CD4-positive, alpha-beta memory T cell (primary cell): ENCODE measurements around the gene DACT2. TPM values are rescaled to one million over a fixed set of nuclear protein-coding genes. Genes with fewer than 3 reads are reported as not detected.

Source experiments
- CTCF ChIA-PET: fragments of 350-600 bp; sonication (Branson Sonifier 250); formaldehyde crosslinking; loops from one replicate; lab custom pipeline; 2021; ENCODE audit warnings: inconsistent platforms; ENCODE audit not compliant: partially characterized antibody; lab: Charles Lee
- POLR2A ChIA-PET: fragments of 350-600 bp; sonication (Branson Sonifier 250); formaldehyde crosslinking; loops from one replicate; lab custom pipeline; 2021; ENCODE audit not compliant: partially characterized antibody; lab: Charles Lee
- DNase-seq, 5 donors: peaks; one replicate each; pipeline versions ENCODE4 v3.0.0 to v3.0.0-alpha.2; 2020 to 2022; ENCODE audit warnings: mixed read lengths in 1 of 5
- H3K27ac ChIP-seq: one replicate; pipeline ENCODE4 v1.7.0; 2013; ENCODE audit warnings: low read depth, low read length
- H3K27me3 ChIP-seq: 2 replicates; pipeline ENCODE4 v1.7.0; 2013; ENCODE audit warnings: mild to moderate bottlenecking, low read length, moderate library complexity; ENCODE audit not compliant: insufficient read depth
- H3K36me3 ChIP-seq: 2 replicates; pipeline ENCODE4 v1.7.0; 2013; ENCODE audit warnings: mild to moderate bottlenecking, low read length, moderate library complexity; ENCODE audit not compliant: insufficient read depth
- H3K4me1 ChIP-seq: 2 replicates; pipeline ENCODE4 v1.7.0; 2013; ENCODE audit warnings: mild to moderate bottlenecking, low read length, moderate library complexity; ENCODE audit not compliant: insufficient read depth
- H3K4me3 ChIP-seq, 2 donors: one replicate each; pipeline ENCODE4 v1.7.0; 2013; ENCODE audit warnings: low read length in 2 of 2, mild to moderate bottlenecking in 1 of 2
- H3K9me3 ChIP-seq, 2 donors: one replicate each; pipeline ENCODE4 v1.7.0; 2013; ENCODE audit warnings: low read length in 2 of 2, control low read depth in 1 of 2; ENCODE audit not compliant: control insufficient read depth in 1 of 2
- H3K27ac Mint-ChIP-seq, 7 donors: one replicate each; pipeline ENCODE4 v1.8.0; 2020 to 2021; ENCODE audit warnings: mixed read lengths in 7 of 7, mild to moderate bottlenecking in 6 of 7, inconsistent platforms in 3 of 7, moderate library complexity in 3 of 7
- H3K27me3 Mint-ChIP-seq, 2 donors: one replicate each; pipeline ENCODE4 v1.8.0; 2020 to 2021; ENCODE audit warnings: mixed read lengths in 2 of 2
- H3K36me3 Mint-ChIP-seq, 2 donors: one replicate each; pipeline ENCODE4 v1.8.0; 2020 to 2021; ENCODE audit warnings: mixed read lengths in 2 of 2, inconsistent platforms in 1 of 2, mild to moderate bottlenecking in 1 of 2
- H3K4me1 Mint-ChIP-seq, 4 donors: one replicate each; pipeline ENCODE4 v1.8.0; 2020 to 2021; ENCODE audit warnings: mixed read lengths in 4 of 4, mild to moderate bottlenecking in 1 of 4
- H3K4me3 Mint-ChIP-seq, 8 donors: one replicate each; pipeline ENCODE4 v1.8.0; 2020 to 2021; ENCODE audit warnings: mixed read lengths in 8 of 8, mild to moderate bottlenecking in 7 of 8, moderate library complexity in 6 of 8, inconsistent platforms in 3 of 8
- H3K9me3 Mint-ChIP-seq, 8 donors: one replicate each; pipeline ENCODE4 v1.8.0; 2020 to 2021; ENCODE audit warnings: mixed read lengths in 8 of 8, mild to moderate bottlenecking in 5 of 8, inconsistent platforms in 3 of 8, moderate library complexity in 1 of 8
- intact Hi-C: fragments of 100-400 bp; cut with micrococcal nuclease; formaldehyde crosslinking; loops from one replicate; pipeline ENCODE4 v1.15.1; 2023
- polyA plus RNA-seq, 2 donors: library from polyadenylated mRNA; unstranded; fragments of 300-500 nt; fragmentation: Illumina TruSeq; gene quantifications; one replicate each; pipeline ENCODE4 v1.2.3, GENCODE V29; 2021
- total RNA-seq, 2 experiments: library from RNA; stranded (reverse); gene quantifications; one replicate each; pipeline ENCODE4 v1.2.3, GENCODE V29; 2021

The DACT2 gene
- total and polyA plus RNA-seq, 4 experiments from 2014 or later = not detected

DNA sequence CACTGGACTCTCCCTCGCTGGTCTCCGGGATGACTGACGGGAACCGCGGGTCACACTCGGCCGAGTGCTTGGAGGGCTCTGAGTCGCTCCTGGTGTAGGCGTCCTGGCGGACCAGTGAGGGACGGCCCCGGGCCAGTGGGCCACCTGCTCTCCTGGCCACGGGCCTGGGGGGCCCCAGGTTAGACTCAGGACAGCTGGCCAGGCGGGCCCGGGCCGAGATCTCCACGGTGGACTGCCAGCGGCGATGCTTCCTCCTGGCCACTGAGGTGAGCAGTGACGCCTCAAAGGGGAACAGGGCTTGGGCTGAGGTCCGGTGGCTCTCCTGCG, 11.9 kb downstream of the DACT2 start:
- no peaks in the 10 kb centered on the region for H3K4me1 Mint-ChIP-seq
- H3K4me3 Mint-ChIP-seq = no peak overlapping the region
- no peaks in the 10 kb centered on the region for H3K36me3 ChIP-seq
- intact Hi-C loops = no loop called here
- no peaks in the 10 kb centered on the region for H3K36me3 Mint-ChIP-seq
- H3K27ac ChIP-seq = no peak overlapping the region
- no peak overlapping the region for H3K4me3 ChIP-seq
- no peaks in the 10 kb centered on the region for H3K9me3 Mint-ChIP-seq
- no peak overlapping the region for H3K27ac Mint-ChIP-seq
- H3K27me3 Mint-ChIP-seq = peaks cover 4 to 5% of the 10 kb centered on the region in 2 donors
- H3K9me3 ChIP-seq = no peaks in the 10 kb centered on the region
- ChIA-PET POLR2A (no interaction called here), CTCF (no interaction called here)
- H3K27me3 ChIP-seq = no peaks in the 10 kb centered on the region
- no peaks in the 10 kb centered on the region for H3K4me1 ChIP-seq
- DNase-seq = no peak

DNA sequence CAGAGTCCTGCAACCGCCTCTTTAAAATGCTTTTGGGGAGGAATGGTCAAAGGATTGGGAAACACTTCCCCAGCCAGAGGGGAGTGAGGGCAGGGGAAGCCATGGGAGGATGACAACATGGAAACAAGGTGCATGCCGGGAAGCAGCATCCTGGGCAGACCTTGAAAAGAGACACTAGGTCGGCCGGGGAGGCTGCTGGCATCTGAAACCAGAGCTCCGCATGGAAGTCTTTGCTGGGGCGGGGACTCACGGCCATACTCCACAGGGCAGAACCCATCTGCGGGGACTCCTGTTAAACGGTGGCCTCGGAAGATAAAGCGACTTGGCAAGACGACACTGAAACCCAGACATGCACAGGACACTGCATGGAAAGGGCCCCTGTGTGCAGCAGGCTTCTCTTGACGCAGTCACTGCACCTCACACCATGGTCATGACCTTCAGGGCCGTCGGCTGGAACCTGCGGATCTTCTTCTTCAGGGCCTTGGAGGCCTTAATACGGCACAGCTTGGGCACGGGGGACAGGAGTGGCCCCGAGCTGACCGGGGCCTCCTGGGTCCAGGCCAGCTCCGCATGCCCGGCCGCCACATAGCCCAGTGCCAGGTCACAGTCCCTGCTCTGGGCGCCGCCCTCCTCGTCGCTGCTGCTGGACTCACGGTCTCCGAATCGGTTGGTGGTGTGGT, 12.4 kb downstream of the DACT2 start:
- H3K4me1 Mint-ChIP-seq = no peaks in the 10 kb centered on the region
- POLR2A ChIA-PET = no interaction called here
- DNase-seq = no peak
- Histone ChIP-seq H3K4me1 (no peaks in the 10 kb centered on the region), H3K4me3 (no peak overlapping the region), H3K27ac (no peak overlapping the region), H3K36me3 (no peaks in the 10 kb centered on the region), H3K27me3 (no peaks in the 10 kb centered on the region), H3K9me3 (no peaks in the 10 kb centered on the region)
- no peaks in the 10 kb centered on the region for H3K9me3 Mint-ChIP-seq
- H3K36me3 Mint-ChIP-seq = no peaks in the 10 kb centered on the region
- H3K4me3 Mint-ChIP-seq = no peak overlapping the region
- CTCF ChIA-PET = no interaction called here
- peaks cover 4 to 7% of the 10 kb centered on the region in 2 donors for H3K27me3 Mint-ChIP-seq
- H3K27ac Mint-ChIP-seq = no peak overlapping the region
- intact Hi-C loops = no loop called here

- Mint-ChIP-seq H3K9me3 (no peaks in the 10 kb centered on the region), H3K27ac (peak overlapping the region in 1 of 7 donors; percentile 52), H3K4me3 (no peak overlapping the region), H3K36me3 (no peaks in the 10 kb centered on the region), H3K4me1 (no peaks in the 10 kb centered on the region), H3K27me3 (peaks cover 4 to 8% of the 10 kb centered on the region in 2 donors)
- DNase-seq = no peak
- ChIA-PET CTCF (no interaction called here), POLR2A (no interaction called here)
- no peaks in the 10 kb centered on the region for H3K9me3 ChIP-seq
- no peaks in the 10 kb centered on the region for H3K4me1 ChIP-seq
- H3K4me3 ChIP-seq = no peak overlapping the region
- H3K27me3 ChIP-seq = no peaks in the 10 kb centered on the region
- no peaks in the 10 kb centered on the region for H3K36me3 ChIP-seq
- no peak overlapping the region for H3K27ac ChIP-seq
- intact Hi-C loops = no loop called here
These were observed 13.7 kb downstream of the DACT2 start for GRCh38 chr6:168305863-168306262.

DNA sequence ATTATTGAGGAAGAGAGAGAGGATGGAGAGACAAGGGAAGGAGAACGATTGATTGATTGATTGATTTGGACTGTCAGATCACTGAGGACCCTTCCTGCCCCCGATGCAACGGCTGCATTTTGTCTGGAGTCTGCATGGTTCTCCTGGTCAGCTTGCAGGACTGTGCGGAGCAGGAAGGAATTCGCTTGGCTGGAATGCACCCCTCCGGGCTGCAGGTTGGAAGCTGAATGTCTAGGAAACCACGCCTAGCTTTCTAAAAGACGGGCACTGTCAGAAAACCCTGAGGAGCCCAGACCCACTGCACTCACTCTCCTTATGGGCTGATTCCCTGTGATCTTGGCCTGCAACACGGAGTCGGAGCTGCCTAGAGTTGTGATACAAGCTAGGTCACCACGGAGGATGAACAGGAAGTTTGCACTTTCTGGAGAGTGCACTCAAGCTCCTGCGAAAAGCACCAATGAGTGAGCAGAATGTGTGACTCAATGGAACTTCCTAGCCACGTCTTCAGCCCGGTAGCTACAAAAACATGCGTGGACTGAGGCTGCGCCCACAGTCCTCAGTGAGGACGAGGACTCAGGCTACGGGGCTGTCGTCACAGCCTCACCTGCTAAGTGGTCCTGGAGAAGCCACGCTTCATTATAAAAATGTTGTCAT, 14.4 kb downstream of the DACT2 start:
- Mint-ChIP-seq H3K27me3 (peaks cover 4 to 8% of the 10 kb centered on the region in 2 donors), H3K36me3 (no peaks in the 10 kb centered on the region), H3K4me1 (no peaks in the 10 kb centered on the region), H3K4me3 (no peak overlapping the region), H3K27ac (peak overlapping the region in 1 of 7 donors; percentile 82), H3K9me3 (no peaks in the 10 kb centered on the region)
- ChIA-PET POLR2A (no interaction called here), CTCF (no interaction called here)
- intact Hi-C loops = no loop called here
- H3K27ac ChIP-seq = no peak overlapping the region
- no peaks in the 10 kb centered on the region for H3K27me3 ChIP-seq
- no peaks in the 10 kb centered on the region for H3K36me3 ChIP-seq
- H3K4me1 ChIP-seq = no peaks in the 10 kb centered on the region
- DNase-seq = no peak
- no peaks in the 10 kb centered on the region for H3K9me3 ChIP-seq
- H3K4me3 ChIP-seq = no peak overlapping the region

- H3K27ac Mint-ChIP-seq = peak overlapping the region in 1 of 7 donors; percentile 82
- Histone ChIP-seq H3K4me3 (no peak overlapping the region), H3K4me1 (no peaks in the 10 kb centered on the region), H3K27me3 (no peaks in the 10 kb centered on the region), H3K36me3 (no peaks in the 10 kb centered on the region), H3K27ac (no peak overlapping the region), H3K9me3 (no peaks in the 10 kb centered on the region)
- intact Hi-C loops = no loop called here
- H3K9me3 Mint-ChIP-seq = no peaks in the 10 kb centered on the region
- no peaks in the 10 kb centered on the region for H3K36me3 Mint-ChIP-seq
- peaks cover 4 to 8% of the 10 kb centered on the region in 2 donors for H3K27me3 Mint-ChIP-seq
- ChIA-PET POLR2A (no interaction called here), CTCF (no interaction called here)
- no peak for DNase-seq
- no peak overlapping the region for H3K4me3 Mint-ChIP-seq
- H3K4me1 Mint-ChIP-seq = no peaks in the 10 kb centered on the region
These were observed 14.9 kb downstream of the DACT2 start for GRCh38 chr6:168304752-168305015.

DNA sequence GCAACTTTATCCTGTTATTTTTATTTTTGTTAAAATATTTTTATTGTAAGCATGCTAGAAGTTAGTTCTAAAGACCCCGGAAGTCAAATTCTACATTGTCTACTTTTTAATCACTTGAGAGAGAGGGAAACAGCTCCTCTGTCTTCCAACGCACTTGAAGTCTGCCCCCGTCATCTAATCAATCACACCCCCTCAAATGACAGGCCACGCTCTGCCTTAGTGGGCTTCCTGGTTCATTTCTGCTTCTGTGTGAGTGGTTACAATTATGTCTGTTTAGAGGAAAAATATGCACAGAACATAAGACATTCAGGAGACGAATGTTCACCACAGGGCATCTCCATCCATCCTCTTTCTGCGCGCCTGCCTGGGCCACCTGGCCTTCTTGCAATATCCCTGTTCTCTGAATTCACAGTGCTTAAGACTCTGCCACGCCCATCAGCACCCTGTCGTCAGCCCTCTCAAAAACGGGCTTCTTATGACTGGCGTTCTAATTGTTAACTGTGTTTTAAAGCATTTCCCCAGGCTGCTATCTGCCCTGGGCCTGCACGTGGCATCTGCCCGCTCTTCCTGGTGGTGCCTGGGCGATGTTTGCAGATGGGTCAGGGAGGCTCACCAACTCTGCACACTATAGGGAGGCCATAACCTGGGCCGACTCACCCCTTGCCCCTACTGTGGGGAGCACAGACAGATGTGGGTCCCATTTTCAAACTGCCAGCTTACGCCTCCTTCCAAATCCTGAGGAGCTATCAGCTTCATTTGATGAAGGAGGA, 15.4 kb downstream of the DACT2 start:
- Histone ChIP-seq H3K4me1 (no peaks in the 10 kb centered on the region), H3K9me3 (no peaks in the 10 kb centered on the region), H3K4me3 (no peak overlapping the region), H3K27ac (no peak overlapping the region), H3K27me3 (no peaks in the 10 kb centered on the region), H3K36me3 (no peaks in the 10 kb centered on the region)
- Mint-ChIP-seq H3K27me3 (peaks cover 4 to 8% of the 10 kb centered on the region in 2 donors), H3K4me1 (no peaks in the 10 kb centered on the region), H3K9me3 (no peaks in the 10 kb centered on the region), H3K27ac (no peak overlapping the region), H3K36me3 (no peaks in the 10 kb centered on the region), H3K4me3 (no peak overlapping the region)
- POLR2A ChIA-PET = no interaction called here
- no peak for DNase-seq
- CTCF ChIA-PET = no interaction called here
- intact Hi-C loops = no loop called here

DNA sequence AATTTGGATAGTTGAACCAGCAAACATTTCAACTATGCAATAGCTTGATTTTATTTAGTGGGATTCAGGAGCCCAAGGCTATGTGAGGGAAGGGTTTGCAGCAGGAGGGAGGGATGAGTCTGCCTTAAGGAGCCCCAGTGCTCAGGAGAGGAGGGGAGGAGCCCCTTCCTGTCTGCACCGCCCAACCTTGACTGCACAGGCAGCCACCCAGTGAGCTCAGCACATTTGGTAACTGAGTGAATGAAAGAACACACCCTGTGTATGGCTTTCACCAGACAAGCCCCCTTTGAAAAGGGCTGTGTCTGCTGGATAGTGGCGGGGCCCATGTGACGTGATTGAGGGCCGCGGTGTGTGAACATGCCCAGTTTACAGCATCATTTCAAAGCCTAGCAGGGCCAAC, 17.0 kb downstream of the DACT2 start:
- Histone ChIP-seq H3K9me3 (no peaks in the 10 kb centered on the region), H3K27ac (no peak overlapping the region), H3K27me3 (no peaks in the 10 kb centered on the region), H3K4me3 (no peak overlapping the region), H3K36me3 (no peaks in the 10 kb centered on the region), H3K4me1 (no peaks in the 10 kb centered on the region)
- Mint-ChIP-seq H3K36me3 (no peaks in the 10 kb centered on the region), H3K9me3 (no peaks in the 10 kb centered on the region), H3K27me3 (peaks cover 4 to 8% of the 10 kb centered on the region in 2 donors), H3K4me1 (no peaks in the 10 kb centered on the region), H3K4me3 (no peak overlapping the region), H3K27ac (no peak overlapping the region)
- DNase-seq = no peak
- intact Hi-C loops = no loop called here
- ChIA-PET CTCF (no interaction called here), POLR2A (no interaction called here)
